ENCODE results near the gene KCNJ12.

DNA sequence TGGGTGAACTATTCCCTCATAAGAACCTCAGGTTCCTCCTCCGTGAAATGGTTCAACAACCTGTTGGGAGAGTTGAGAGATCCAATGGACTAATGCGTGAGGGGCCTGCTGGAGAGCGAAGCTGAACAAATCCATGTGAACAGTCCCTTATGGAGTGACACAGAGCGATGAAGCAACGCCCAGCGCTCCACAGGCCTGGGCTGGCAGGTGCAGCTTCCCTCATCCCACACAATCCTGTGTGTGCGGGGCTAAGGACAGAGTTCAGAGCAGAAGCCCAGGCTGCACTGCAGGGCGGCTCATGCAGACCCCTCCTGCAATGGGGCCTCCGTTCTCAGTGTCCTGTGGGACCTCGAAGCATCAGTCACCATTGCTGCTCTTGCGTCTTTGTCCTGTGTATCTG lies 90.4 kb downstream of the KCNJ12 start:
- TF ChIP-seq, protein P1, sequence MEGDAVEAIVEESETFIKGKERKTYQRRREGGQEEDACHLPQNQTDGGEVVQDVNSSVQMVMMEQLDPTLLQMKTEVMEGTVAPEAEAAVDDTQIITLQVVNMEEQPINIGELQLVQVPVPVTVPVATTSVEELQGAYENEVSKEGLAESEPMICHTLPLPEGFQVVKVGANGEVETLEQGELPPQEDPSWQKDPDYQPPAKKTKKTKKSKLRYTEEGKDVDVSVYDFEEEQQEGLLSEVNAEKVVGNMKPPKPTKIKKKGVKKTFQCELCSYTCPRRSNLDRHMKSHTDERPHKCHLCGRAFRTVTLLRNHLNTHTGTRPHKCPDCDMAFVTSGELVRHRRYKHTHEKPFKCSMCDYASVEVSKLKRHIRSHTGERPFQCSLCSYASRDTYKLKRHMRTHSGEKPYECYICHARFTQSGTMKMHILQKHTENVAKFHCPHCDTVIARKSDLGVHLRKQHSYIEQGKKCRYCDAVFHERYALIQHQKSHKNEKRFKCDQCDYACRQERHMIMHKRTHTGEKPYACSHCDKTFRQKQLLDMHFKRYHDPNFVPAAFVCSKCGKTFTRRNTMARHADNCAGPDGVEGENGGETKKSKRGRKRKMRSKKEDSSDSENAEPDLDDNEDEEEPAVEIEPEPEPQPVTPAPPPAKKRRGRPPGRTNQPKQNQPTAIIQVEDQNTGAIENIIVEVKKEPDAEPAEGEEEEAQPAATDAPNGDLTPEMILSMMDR (IDR thresholded peaks at IDR 0.05), result no peak
- no peak for TF ChIP-seq POLR2A (IDR thresholded peaks at IDR 0.05)
